Common myeloid progenitor, CD34-positive (primary cell): ENCODE results near the gene EPN2.

Source experiments
- CTCF ChIA-PET: fragments of 350-600 bp; sonication (Branson Sonifier 250); formaldehyde crosslinking; loops from one replicate; lab custom pipeline; 2021; ENCODE audit warnings: antibody characterized with exemption; lab: Charles Lee
- POLR2A ChIA-PET: fragments of 350-600 bp; sonication (Branson Sonifier 250); formaldehyde crosslinking; loops from one replicate; lab custom pipeline; 2021; ENCODE audit warnings: antibody characterized with exemption; lab: Charles Lee
- DNase-seq, 3 donors: peaks; one replicate each; pipeline versions ENCODE4 v3.0.0 to v3.0.0-alpha.2; 2013
- H3K27ac ChIP-seq, 2 experiments: 1 replicate in 1 of 2; 2 replicates in 1 of 2; pipeline ENCODE4 v1.7.0; 2013; ENCODE audit warnings: inconsistent platforms in 2 of 2, low read length in 2 of 2, mild to moderate bottlenecking in 2 of 2, low read depth in 1 of 2, moderate library complexity in 1 of 2; ENCODE audit not compliant: severe bottlenecking in 2 of 2, insufficient read depth in 1 of 2, poor library complexity in 1 of 2
- H3K27me3 ChIP-seq, 5 experiments: replicated peaks in 2 of 5; 1 replicate in 3 of 5; 2 replicates in 2 of 5; pipeline versions ENCODE4 v1.6.1 to v1.7.0; 2013; ENCODE audit warnings: low read length in 4 of 5, mild to moderate bottlenecking in 2 of 5, moderate library complexity in 2 of 5, inconsistent platforms in 1 of 5; ENCODE audit not compliant: insufficient read depth in 5 of 5, control insufficient read depth in 4 of 5
- H3K36me3 ChIP-seq, 4 experiments: 1 replicate in 2 of 4; 2 replicates in 2 of 4; pipeline versions ENCODE4 v1.6.1 to v1.7.0; 2013; ENCODE audit warnings: low read length in 3 of 4, control low read depth in 1 of 4, mild to moderate bottlenecking in 1 of 4; ENCODE audit not compliant: control insufficient read depth in 4 of 4, insufficient read depth in 4 of 4
- H3K4me1 ChIP-seq, 4 experiments: 1 replicate in 3 of 4; 2 replicates in 1 of 4; pipeline versions ENCODE4 v1.6.1 to v1.7.1; 2013; ENCODE audit warnings: low read length in 3 of 4, mild to moderate bottlenecking in 3 of 4, control low read depth in 1 of 4, inconsistent platforms in 1 of 4, moderate library complexity in 1 of 4; ENCODE audit not compliant: control insufficient read depth in 4 of 4, insufficient read depth in 4 of 4; ENCODE audit errors: control extremely low read depth in 1 of 4
- H3K4me3 ChIP-seq, 7 experiments: 1 replicate in 4 of 7; 2 replicates in 3 of 7; pipeline versions ENCODE4 v1.5.1 to v1.7.0; 2013; ENCODE audit warnings: mild to moderate bottlenecking in 7 of 7, low read length in 6 of 7, moderate library complexity in 6 of 7, inconsistent platforms in 2 of 7, low read depth in 2 of 7, control low read depth in 1 of 7; ENCODE audit not compliant: insufficient read depth in 4 of 7, control insufficient read depth in 1 of 7; ENCODE audit errors: extremely low read depth in 1 of 7
- H3K9me3 ChIP-seq, 5 experiments: 1 replicate in 4 of 5; 2 replicates in 1 of 5; pipeline versions ENCODE4 v1.6.1 to v1.7.1; 2013; ENCODE audit warnings: low read length in 4 of 5, mild to moderate bottlenecking in 2 of 5, inconsistent platforms in 1 of 5, low read depth in 1 of 5, moderate library complexity in 1 of 5; ENCODE audit not compliant: control insufficient read depth in 4 of 5, insufficient read depth in 2 of 5; ENCODE audit errors: control extremely low read depth in 1 of 5
- WGBS: methylation state at CpG from one replicate; pipeline ENCODE4 v1.1.5; 2013; ENCODE audit not compliant: insufficient coverage; 5-methylcytosine and 5-hydroxymethylcytosine counted together

Gene EPN2

DNA sequence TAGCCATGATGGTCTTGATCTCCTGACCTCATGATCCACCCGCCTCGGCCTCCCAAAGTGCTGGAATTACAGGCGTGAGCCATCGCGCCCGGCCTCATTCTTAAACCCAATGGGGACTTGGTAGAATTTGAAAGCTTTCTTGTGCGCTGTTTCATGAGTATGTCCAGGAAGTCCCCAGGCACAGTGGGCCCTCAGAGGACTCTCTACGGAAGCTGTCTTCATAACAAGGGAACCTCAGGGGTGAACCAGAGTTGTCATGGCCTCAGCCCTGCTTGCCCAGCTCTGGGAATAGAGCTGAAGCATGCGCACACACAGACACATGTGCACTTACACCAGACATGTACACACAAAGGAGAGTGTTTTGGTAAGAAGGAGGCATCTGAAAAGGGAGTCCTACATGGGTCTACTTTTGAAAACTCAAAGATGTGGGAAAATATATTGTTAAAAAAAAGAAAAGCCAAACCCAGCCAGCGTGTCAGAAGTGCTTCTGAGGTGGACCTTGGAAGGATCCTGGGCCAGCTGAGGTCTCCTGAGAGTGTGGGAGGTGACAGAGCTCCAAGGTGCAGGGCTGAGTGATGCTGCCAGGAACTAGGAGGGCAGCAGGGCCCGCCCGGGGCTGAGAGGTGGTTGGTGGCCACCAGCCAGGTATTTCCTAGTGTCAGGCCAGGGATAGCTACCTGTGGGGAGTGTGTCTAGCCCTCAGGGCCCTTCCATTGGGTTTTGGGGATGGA lies 54.6 kb downstream of the EPN2 start:
- peaks cover 0 to 16% (median 2%) of the 10 kb centered on the region in 5 experiments for H3K27me3 ChIP-seq
- H3K4me3 ChIP-seq: no peak overlapping the region
- no peak overlapping the region for H3K27ac ChIP-seq
- WGBS: 95% methylated on average over 11 of the region's 12 CpGs
- ChIA-PET POLR2A (no interaction called here), CTCF (interaction anchor here (0.6 to 1.2 kb wide), 3 partner anchors 31 to 796 kb away, joined by 3 to 4 read pairs (median 3); no protein-coding TSS in a partner anchor)
- no peaks in the 10 kb centered on the region for H3K36me3 ChIP-seq
- no peaks in the 10 kb centered on the region for H3K9me3 ChIP-seq
- no peak for DNase-seq
- peaks cover 3 to 15% (median 12%) of the 10 kb centered on the region in 4 experiments for H3K4me1 ChIP-seq

- DNase-seq: no peak
- Histone ChIP-seq H3K27me3 (peaks cover 0 to 16% (median 2%) of the 10 kb centered on the region in 5 experiments), H3K36me3 (no peaks in the 10 kb centered on the region), H3K4me3 (no peak overlapping the region), H3K4me1 (peaks cover 3 to 15% (median 12%) of the 10 kb centered on the region in 4 experiments), H3K27ac (no peak overlapping the region), H3K9me3 (no peaks in the 10 kb centered on the region)
- ChIA-PET POLR2A (no interaction called here), CTCF (interaction anchor here (1.1 to 1.2 kb wide), 2 partner anchors 30 to 46 kb away, joined by 3 to 4 read pairs; no protein-coding TSS in a partner anchor)
- 100% methylated on average over 2 of the region's 4 CpGs for WGBS
These were observed 55.2 kb downstream of the EPN2 start for GRCh38 chr17:19292377-19292711.

DNA sequence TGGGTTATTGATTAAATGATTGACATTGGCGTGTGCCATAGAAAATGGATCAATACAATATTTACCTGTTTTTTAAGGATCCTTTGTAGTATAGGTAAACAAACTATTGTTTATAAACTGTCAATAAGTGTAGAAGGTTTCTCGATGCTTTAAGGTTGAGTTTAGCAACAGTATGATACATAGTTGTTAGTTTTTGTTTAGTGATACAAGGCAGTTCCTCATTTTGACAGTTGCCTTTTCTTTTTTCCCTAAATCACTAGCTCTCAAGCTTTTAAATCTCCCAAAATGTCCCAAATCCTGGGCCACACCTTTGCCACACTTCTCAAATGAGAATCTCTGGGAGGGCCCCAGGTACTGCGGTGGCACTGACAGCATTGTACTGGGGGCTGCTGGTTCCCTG lies 57.3 kb downstream of the EPN2 start:
- peaks cover 3 to 15% (median 12%) of the 10 kb centered on the region in 4 experiments for H3K4me1 ChIP-seq
- H3K36me3 ChIP-seq: no peaks in the 10 kb centered on the region
- H3K27me3 ChIP-seq: peaks cover 0 to 11% (median 0%) of the 10 kb centered on the region in 5 experiments
- H3K9me3 ChIP-seq: no peaks in the 10 kb centered on the region
- H3K27ac ChIP-seq: no peak overlapping the region
- 93% methylated on average over 1 of the region's 3 CpGs for WGBS
- DNase-seq: no peak
- H3K4me3 ChIP-seq: no peak overlapping the region
- CTCF ChIA-PET: interaction anchor here (0.6 to 1.4 kb wide), 5 partner anchors 8 to 39 kb away, joined by 3 to 5 read pairs (median 3); no protein-coding TSS in a partner anchor
- POLR2A ChIA-PET: no interaction called here

DNA sequence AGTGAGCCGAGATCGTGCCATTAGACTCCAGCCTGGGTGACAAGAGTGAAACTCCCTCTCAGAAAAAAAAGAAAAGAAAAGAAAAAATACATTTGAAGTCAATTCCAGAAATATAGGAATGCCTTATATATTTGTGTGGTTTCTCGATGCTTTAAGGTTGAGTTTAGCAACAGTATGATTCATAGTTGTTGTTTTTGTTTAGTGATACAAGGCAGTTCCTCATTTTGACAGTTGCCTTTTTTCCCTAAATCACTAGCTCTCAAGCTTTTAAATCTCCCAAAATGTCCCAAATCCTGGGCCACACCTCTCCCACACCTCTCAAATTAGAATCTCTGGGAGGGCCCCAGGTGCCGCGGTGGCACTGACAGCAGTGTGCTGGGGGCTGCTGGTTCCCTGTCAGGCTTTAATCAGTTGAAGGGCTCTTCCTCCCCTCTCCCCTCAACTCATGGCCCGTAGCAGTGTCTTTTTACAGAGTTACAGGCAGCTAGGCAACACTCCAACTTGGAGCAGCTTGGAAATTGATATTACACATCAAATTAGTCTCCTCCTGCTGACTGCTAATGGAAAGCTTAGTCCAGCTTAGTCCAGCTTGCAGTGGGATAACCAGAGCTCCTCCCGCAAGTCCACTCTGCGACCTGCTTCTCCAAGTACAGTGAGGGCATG lies 58.4 kb downstream of the EPN2 start:
- H3K27me3 ChIP-seq: peaks cover 0 to 11% (median 3%) of the 10 kb centered on the region in 5 experiments
- no peak overlapping the region for H3K4me3 ChIP-seq
- ChIA-PET POLR2A (no interaction called here), CTCF (interaction anchor here (0.6 to 0.9 kb wide), 2 partner anchors 11 kb away, joined by 3 to 4 read pairs; no protein-coding TSS in a partner anchor)
- DNase-seq: peak in 1 of 3 donors; percentile 23
- H3K36me3 ChIP-seq: no peaks in the 10 kb centered on the region
- WGBS: 100% methylated on average over 3 of the region's 8 CpGs
- peaks cover 0 to 5% (median 3%) of the 10 kb centered on the region in 4 experiments for H3K4me1 ChIP-seq
- no peak overlapping the region for H3K27ac ChIP-seq
- no peaks in the 10 kb centered on the region for H3K9me3 ChIP-seq

GRCh38 chr17:19296786-19297778 lies 59.9 kb downstream of the EPN2 start:
- no peak for DNase-seq
- Histone ChIP-seq H3K9me3 (no peaks in the 10 kb centered on the region), H3K27me3 (peaks cover 0 to 7% (median 4%) of the 10 kb centered on the region in 5 experiments), H3K27ac (no peak overlapping the region), H3K4me3 (no peak overlapping the region), H3K36me3 (no peaks in the 10 kb centered on the region), H3K4me1 (no peaks in the 10 kb centered on the region)
- WGBS: 94% methylated on average over 8 of the region's 11 CpGs
- POLR2A ChIA-PET: no interaction called here
- CTCF ChIA-PET: interaction anchor here (1.0 kb wide), 1 partner anchor 27 kb away, joined by 3 read pairs; no protein-coding TSS in a partner anchor

DNA sequence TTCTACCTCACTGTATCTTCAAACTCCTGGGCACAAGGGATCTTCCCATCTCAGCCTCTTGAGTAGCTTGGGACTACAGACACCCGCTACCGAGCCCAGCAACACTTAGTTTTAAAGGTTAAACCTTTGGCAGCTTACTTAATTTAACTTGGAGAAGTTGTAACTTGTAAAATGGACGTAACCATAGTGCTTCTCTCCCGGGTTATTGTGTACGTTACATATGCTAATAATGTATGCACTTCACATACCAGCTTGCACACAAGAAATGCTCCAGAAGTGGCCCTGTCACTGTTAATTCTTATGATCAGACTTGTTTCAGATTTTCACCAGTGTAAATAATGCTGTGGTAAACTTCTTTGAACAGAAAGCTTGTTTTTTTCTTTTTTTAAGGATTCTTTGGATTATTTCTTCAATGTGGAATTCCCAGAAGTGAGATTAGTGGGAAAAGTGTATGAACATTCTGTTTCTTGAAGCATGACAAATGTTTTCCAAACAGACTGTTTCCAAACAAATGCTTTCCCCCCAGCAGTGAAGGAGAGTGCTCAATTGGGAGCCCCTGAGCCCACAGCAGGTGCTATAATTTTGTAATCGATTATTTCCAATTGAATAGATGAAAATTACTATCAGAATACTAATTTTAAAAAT lies 61.5 kb downstream of the EPN2 start:
- no peak for DNase-seq
- Histone ChIP-seq H3K4me1 (peaks cover 4 to 11% (median 10%) of the 10 kb centered on the region in 4 experiments), H3K27me3 (peaks cover 0 to 7% (median 3%) of the 10 kb centered on the region in 5 experiments), H3K4me3 (no peak overlapping the region), H3K27ac (no peak overlapping the region), H3K9me3 (no peaks in the 10 kb centered on the region), H3K36me3 (no peaks in the 10 kb centered on the region)
- WGBS: no CpG with 5 or more reads among the region's 6 CpGs
- ChIA-PET POLR2A (no interaction called here), CTCF (interaction anchor here (1.0 to 1.4 kb wide), 3 partner anchors 15 to 40 kb away, joined by 3 to 4 read pairs (median 3); no protein-coding TSS in a partner anchor)
